WERI-Rb-1 (cell line): Measurements from ENCODE around the gene SLC18B1.

ENCODE experiments used
- DNase-seq: peaks from one replicate; pipeline ENCODE4 v3.0.0-alpha.2; 2020
- H3K27ac ChIP-seq: fragments of 250-450 bp; sonication (Bioruptor Pico); 2 replicates; pipeline ENCODE4 v1.5.1; 2020; ENCODE audit warnings: mild to moderate bottlenecking, moderate library complexity
- H3K27me3 ChIP-seq: fragments of 250-450 bp; sonication (Bioruptor Pico); 2 replicates; pipeline ENCODE4 v1.5.1; 2021; ENCODE audit warnings: mild to moderate bottlenecking, low read depth, moderate library complexity; ENCODE audit not compliant: insufficient read depth, severe bottlenecking
- H3K36me3 ChIP-seq: fragments of 250-450 bp; sonication (Bioruptor Pico); 2 replicates; pipeline ENCODE4 v1.5.1; 2020; ENCODE audit warnings: mild to moderate bottlenecking, moderate library complexity
- H3K4me3 ChIP-seq: 2 replicates; pipeline ENCODE4 v1.5.1; 2011; ENCODE audit warnings: low read depth, mild to moderate bottlenecking, control low read depth, low read length
- H3K9me3 ChIP-seq: fragments of 250-450 bp; sonication (Bioruptor Pico); 2 replicates; pipeline ENCODE4 v1.5.1; 2021; ENCODE audit warnings: mild to moderate bottlenecking, moderate library complexity; ENCODE audit not compliant: severe bottlenecking
- CTCF ChIP-seq: IDR thresholded peaks from 2 replicates; pipeline ENCODE4 v1.5.1; 2011; ENCODE audit warnings: low read depth, mild to moderate bottlenecking, control low read depth, inconsistent platforms, low read length

SLC18B1 gene

GRCh38 chr6:132814716-132815570 lies 16.5 kb upstream of the SLC18B1 start:
- Histone ChIP-seq H3K4me3 (peak overlapping the region; percentile 87), H3K9me3 (no peaks in the 10 kb centered on the region), H3K27me3 (peaks cover 9% of the 10 kb centered on the region), H3K27ac (peak overlapping the region; percentile 85), H3K36me3 (peaks cover 53% of the 10 kb centered on the region)
- no peak for TF ChIP-seq CTCF
- no peak for DNase-seq

- TF ChIP-seq CTCF, result no peak
- Histone ChIP-seq H3K9me3 (no peaks in the 10 kb centered on the region), H3K4me3 (peak overlapping the region; percentile 87), H3K27me3 (peaks cover 17% of the 10 kb centered on the region), H3K36me3 (peaks cover 37% of the 10 kb centered on the region), H3K27ac (peak overlapping the region; percentile 85)
- DNase-seq, result peak; percentile 14
Observed at GRCh38 chr6:132813173-132813856, 14.9 kb upstream of the SLC18B1 start.

GRCh38 chr6:132812756-132813172 lies 14.3 kb upstream of the SLC18B1 start:
- Histone ChIP-seq H3K27ac (no peak overlapping the region), H3K9me3 (no peaks in the 10 kb centered on the region), H3K36me3 (peaks cover 32% of the 10 kb centered on the region), H3K4me3 (no peak overlapping the region), H3K27me3 (peaks cover 20% of the 10 kb centered on the region)
- TF ChIP-seq CTCF, result no peak
- no peak for DNase-seq

- DNase-seq, result no peak
- no peak overlapping the region for H3K27ac ChIP-seq
- no peaks in the 10 kb centered on the region for H3K9me3 ChIP-seq
- no peak for TF ChIP-seq CTCF
- H3K4me3 ChIP-seq, result no peak overlapping the region
- peaks cover 20% of the 10 kb centered on the region for H3K27me3 ChIP-seq
- peaks cover 27% of the 10 kb centered on the region for H3K36me3 ChIP-seq
Observed at GRCh38 chr6:132812255-132812732, 13.9 kb upstream of the SLC18B1 start.

- no peak for DNase-seq
- H3K9me3 ChIP-seq, result no peaks in the 10 kb centered on the region
- TF ChIP-seq CTCF, result no peak
Observed at GRCh38 chr6:132811276-132811675, 12.8 kb upstream of the SLC18B1 start.

More at GRCh38 chr6:132811276-132811675, 12.8 kb upstream of the SLC18B1 start:
- H3K27ac ChIP-seq, result no peak overlapping the region
- no peak overlapping the region for H3K4me3 ChIP-seq
- peaks cover 18% of the 10 kb centered on the region for H3K36me3 ChIP-seq
- H3K27me3 ChIP-seq, result peaks cover 20% of the 10 kb centered on the region
